Testis (tissue), 5 donors: Measurements from ENCODE around the gene HARS2. TPM values are rescaled to one million over a fixed set of nuclear protein-coding genes. Genes with fewer than 3 reads are reported as not detected.

Experiments used
- DNase-seq: peaks from one replicate; pipeline ENCODE4 v3.0.0-alpha.2; 2019
- H3K27ac ChIP-seq, 2 donors: fragments of 200-600 bp; sonication (generic); one replicate each; pipeline ENCODE4 v1.5.1; 2019
- H3K27me3 ChIP-seq: fragments of 200-600 bp; sonication (generic); one replicate; pipeline ENCODE4 v1.5.1; 2019
- H3K36me3 ChIP-seq: fragments of 200-600 bp; sonication (generic); one replicate; pipeline ENCODE4 v1.5.1; 2017; ENCODE audit warnings: low read depth; ENCODE audit errors: missing control alignments
- H3K4me1 ChIP-seq: fragments of 200-600 bp; sonication (generic); one replicate; pipeline ENCODE4 v1.5.1; 2019
- H3K4me3 ChIP-seq, 2 donors: fragments of 200-600 bp; sonication (generic); one replicate each; pipeline ENCODE4 v1.5.1; 2017 to 2019
- H3K9me3 ChIP-seq: fragments of 200-600 bp; sonication (generic); one replicate; pipeline ENCODE4 v1.5.1; 2017
- CTCF ChIP-seq, 3 experiments: fragments of 450-650 bp in 2 of 3; fragments of 200-600 bp in 1 of 3; sonication (generic) in 1 of 3; IDR thresholded peaks; one replicate each; pipeline ENCODE4 v1.5.1; 2016 to 2019; ENCODE audit warnings: antibody characterized with exemption in 3 of 3, mild to moderate bottlenecking in 2 of 3, moderate library complexity in 1 of 3
- POLR2A ChIP-seq: fragments of 450-650 bp; IDR thresholded peaks from one replicate; pipeline ENCODE4 v1.6.1; 2017; ENCODE audit warnings: antibody characterized with exemption, mild to moderate bottlenecking, moderate library complexity
- WGBS, 2 donors: methylation state at CpG; one replicate each; pipeline ENCODE4 v1.1.5; 2018; 5-methylcytosine and 5-hydroxymethylcytosine counted together
- intact Hi-C: fragments of 100-400 bp; cut with DNase I; formaldehyde crosslinking; loops from one replicate; pipeline ENCODE4 v1.15.1; 2023; ENCODE audit warnings: low total_unique reads
- long read RNA-seq, 2 donors: transcript quantifications; one replicate each; lab custom pipeline, GENCODE V29; 2026
- polyA plus RNA-seq: library from polyadenylated mRNA; stranded (reverse); fragments of 350-450 nt; fragmentation: Illumina TruSeq; extraction: RNeasy Lipid Tissue Mini Kit (QIAGEN cat#74804); gene quantifications from one replicate; pipeline ENCODE4 v1.2.3, GENCODE V29; 2014; ENCODE audit warnings: low read depth, low replicate concordance; ENCODE audit not compliant: insufficient read depth
- total RNA-seq, 2 donors: library from RNA; depleted of rRNA; stranded (reverse); fragments of >200 nt; gene quantifications; one replicate each; pipeline ENCODE4 v1.2.3, GENCODE V29; 2016

Gene HARS2
- total RNA-seq (10 to 100 TPM; 40.2 to 43.1 TPM), polyA plus RNA-seq (30.8 TPM)
- long read RNA-seq, donor 1, transcript HARS2-201 (13 exons, 2,510 nt) = major isoform, 5 of 6 reads
- long read RNA-seq, donor 1, partial matches to known transcripts = 0 of 6 reads
- long read RNA-seq, donor 1, other reads (novel, unspliced or antisense) = 0 of 6 reads
- long read RNA-seq, donor 2, partial matches to known transcripts = 0 of 3 reads
- long read RNA-seq, donor 2, other reads (novel, unspliced or antisense) = 0 of 3 reads

- TF ChIP-seq CTCF (IDR thresholded peaks at IDR 0.05) (no peak), POLR2A (no peak)
- no peaks in the 10 kb centered on the region for H3K9me3 ChIP-seq
- H3K27me3 ChIP-seq = no peaks in the 10 kb centered on the region
- H3K36me3 ChIP-seq = no peaks in the 10 kb centered on the region
- H3K4me1 ChIP-seq = peaks cover 15% of the 10 kb centered on the region
- 0 to 2% methylated on average over 37 to 61 of the region's 61 CpGs for WGBS, 2 donors
- peak within 1 kb of the TSS; percentile 70 to 83 for H3K4me3 ChIP-seq
- intact Hi-C loops = no loop called here
- peak within 1 kb of the TSS; percentile 18 to 63 for H3K27ac ChIP-seq
- peak; percentile 96 for DNase-seq
These were observed at the start of gene HARS2, which contains the start of gene HARS1 for GRCh38 chr5:140690941-140691924. TSS of gene HARS2 (plus strand) at chr5:140691455. CDS start at chr5:140691649, 194 bp downstream. TSS of gene HARS1 (minus strand) at chr5:140691370. CDS start at chr5:140691304, 66 bp downstream.

- no peak for DNase-seq
- TF ChIP-seq CTCF (IDR thresholded peaks at IDR 0.05) (no peak), POLR2A (no peak)
- intact Hi-C loops = loop anchor here (10.0 kb wide), 1 partner anchor 63 kb away; the partner anchor contains the start of gene ZMAT2
- Histone ChIP-seq H3K36me3 (no peaks in the 10 kb centered on the region), H3K9me3 (no peaks in the 10 kb centered on the region), H3K27me3 (no peaks in the 10 kb centered on the region), H3K27ac (no peak overlapping the region), H3K4me3 (no peak overlapping the region), H3K4me1 (peaks cover 15% of the 10 kb centered on the region)
- 76 to 77% methylated on average over 7 to 8 of the region's 8 CpGs for WGBS, 2 donors
These were observed 49.5 kb upstream of the HARS2 start for GRCh38 chr5:140641716-140642115.

DNA sequence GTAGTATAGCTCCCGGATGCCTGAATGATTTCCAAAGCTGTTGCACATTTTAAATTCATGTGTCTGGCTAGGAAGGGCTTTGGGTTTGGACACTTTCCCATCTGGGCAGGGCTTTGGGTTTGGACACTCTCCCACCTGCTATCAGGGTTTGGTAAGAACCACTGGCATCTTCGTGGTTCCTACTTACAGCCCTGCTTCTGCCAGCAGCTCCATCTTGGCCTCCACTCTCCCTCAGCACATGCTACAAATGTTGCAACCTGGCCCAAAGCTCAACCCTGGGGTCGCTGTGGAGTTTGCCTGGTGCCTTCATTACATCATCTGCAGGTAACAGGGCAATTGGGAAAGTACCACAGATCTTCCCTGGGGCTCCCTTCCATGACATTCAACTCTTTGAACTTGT lies 48.5 kb upstream of the HARS2 start:
- 66 to 69% methylated on average over 3 of the region's 3 CpGs for WGBS, 2 donors
- intact Hi-C loops = loop anchor here (10.0 kb wide), 1 partner anchor 62 kb away; the partner anchor contains the start of gene ZMAT2
- Histone ChIP-seq H3K9me3 (no peaks in the 10 kb centered on the region), H3K27me3 (no peaks in the 10 kb centered on the region), H3K4me3 (no peak overlapping the region), H3K36me3 (no peaks in the 10 kb centered on the region), H3K4me1 (peaks cover 16% of the 10 kb centered on the region), H3K27ac (no peak overlapping the region)
- no peak for DNase-seq
- TF ChIP-seq CTCF (IDR thresholded peaks at IDR 0.05) (no peak), POLR2A (no peak)

DNA sequence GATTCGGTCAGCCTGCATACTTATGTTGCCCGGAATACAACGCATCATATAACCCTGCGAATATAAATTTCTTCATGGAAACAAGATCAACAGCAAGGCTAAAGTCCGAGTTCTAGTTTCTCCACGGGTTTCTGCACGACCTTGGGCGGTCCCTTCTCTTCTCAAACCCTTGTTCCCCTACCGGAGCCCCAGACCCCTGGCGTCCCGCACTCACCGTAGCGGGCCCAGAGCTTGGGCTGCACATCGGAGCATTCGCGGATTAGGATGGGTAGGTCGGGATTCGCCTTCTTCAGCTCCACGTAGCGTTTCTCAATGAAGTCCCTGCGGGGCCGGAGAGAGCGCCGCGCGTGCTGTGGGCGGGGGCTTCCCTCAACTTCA lies 44.2 kb upstream of the HARS2 start:
- Histone ChIP-seq H3K27ac (peak overlapping the region; percentile 53 to 79), H3K9me3 (no peaks in the 10 kb centered on the region), H3K4me1 (peaks cover 13% of the 10 kb centered on the region), H3K4me3 (peak overlapping the region; percentile 88 to 96), H3K36me3 (no peaks in the 10 kb centered on the region), H3K27me3 (no peaks in the 10 kb centered on the region)
- 0 to 1% methylated on average over 16 to 27 of the region's 27 CpGs for WGBS, 2 donors
- DNase-seq = no peak
- TF ChIP-seq CTCF (IDR thresholded peaks at IDR 0.05) (no peak), POLR2A (no peak)
- intact Hi-C loops = loop anchor here (10.0 kb wide), 1 partner anchor 58 kb away; the partner anchor contains the start of gene ZMAT2
